HG03558 (cell line): ENCODE data around the gene C4B.
"Not testable (repeated sequence)": the region's sequence is repeated elsewhere in the genome, so short reads cannot be mapped to it uniquely, and the experiment has no call there.

Experiments
- ATAC-seq: cut with Tn5 transposase; IDR thresholded peaks from one replicate; pipeline ENCODE4 v1.9.1; 2021; ENCODE audit warnings: moderate number of reproducible peaks; ENCODE audit not compliant: unreplicated experiment; ENCODE audit errors: extremely low read depth

C4B gene

GRCh38 chr6:32014547-32014946, at the start of gene C4B:
TSS of gene C4B (plus strand) at chr6:32014795. CDS start at chr6:32014846, 51 bp downstream.
- not testable (repeated sequence) for ATAC-seq

- ATAC-seq: no peak
Measured at GRCh38 chr6:31965700-31966099, 48.9 kb upstream of the C4B start.

- ATAC-seq: no peak
Measured at GRCh38 chr6:31966506-31966905, 48.1 kb upstream of the C4B start.

- ATAC-seq: no peak
Measured at GRCh38 chr6:31966997-31967925, 47.3 kb upstream of the C4B start.

GRCh38 chr6:31967926-31968320, 46.7 kb upstream of the C4B start:
- ATAC-seq: no peak

- ATAC-seq: no peak
Measured at GRCh38 chr6:31968326-31968725, 46.3 kb upstream of the C4B start.

GRCh38 chr6:31968791-31969711, 45.5 kb upstream of the C4B start:
- no peak for ATAC-seq

GRCh38 chr6:31969712-31970603, 44.6 kb upstream of the C4B start:
- ATAC-seq: no peak

GRCh38 chr6:31970604-31971271, 43.9 kb upstream of the C4B start:
- ATAC-seq: no peak

GRCh38 chr6:31971279-31971992, 43.2 kb upstream of the C4B start:
- ATAC-seq: no peak

- peak; percentile 57 for ATAC-seq
Measured at GRCh38 chr6:31971993-31972708, 42.4 kb upstream of the C4B start, which contains the start of gene DXO. TSS of gene DXO (minus strand) at chr6:31972138. CDS start at chr6:31971675, 463 bp downstream.

- no peak for ATAC-seq
Measured at GRCh38 chr6:31972709-31973350, 41.8 kb upstream of the C4B start.

GRCh38 chr6:31976065-31976464, 38.5 kb upstream of the C4B start:
- not testable (repeated sequence) for ATAC-seq

- ATAC-seq: no peak
Measured at GRCh38 chr6:31977816-31978431, 36.7 kb upstream of the C4B start.

- ATAC-seq: no peak
Measured at GRCh38 chr6:31978831-31979230, 35.8 kb upstream of the C4B start.

- ATAC-seq: no peak
Measured at GRCh38 chr6:31979238-31979898, 35.2 kb upstream of the C4B start.
